Measurements from ENCODE around the gene MCF2L.

The MCF2L gene

GRCh38 chr13:113124211-113124970 lies 155.4 kb downstream of the MCF2L start:
- no peak overlapping the region for H3K4me3 ChIP-seq (ENCODE audit: low read depth, low read length)
- H3K27me3 ChIP-seq (ENCODE audit: control insufficient read depth, insufficient read depth, low read length) = no peaks in the 10 kb centered on the region
- no peak overlapping the region for H3K9ac ChIP-seq
- H3K79me2 ChIP-seq = no peaks in the 10 kb centered on the region
- no peaks in the 10 kb centered on the region for H3K36me3 ChIP-seq (ENCODE audit: control insufficient read depth, insufficient read depth, low read length)
- no peak for TF ChIP-seq CTCF (IDR thresholded peaks at IDR 0.05)
- no peaks in the 10 kb centered on the region for H3K9me3 ChIP-seq (ENCODE audit: control insufficient read depth, low read length)
- H3K4me1 ChIP-seq = no peaks in the 10 kb centered on the region
- H2AFZ ChIP-seq = no peak overlapping the region
- H3K4me2 ChIP-seq (ENCODE audit: low read length) = no peak overlapping the region
- no peak overlapping the region for H3K27ac ChIP-seq

- H2AFZ ChIP-seq = no peak overlapping the region
- TF ChIP-seq CTCF (IDR thresholded peaks at IDR 0.05) = no peak
- H3K9ac ChIP-seq = no peak overlapping the region
- H3K4me3 ChIP-seq (ENCODE audit: low read depth, low read length) = no peak overlapping the region
- no peaks in the 10 kb centered on the region for H3K79me2 ChIP-seq
- no peaks in the 10 kb centered on the region for H3K27me3 ChIP-seq (ENCODE audit: control insufficient read depth, insufficient read depth, low read length)
- no peaks in the 10 kb centered on the region for H3K9me3 ChIP-seq (ENCODE audit: control insufficient read depth, low read length)
- no peak overlapping the region for H3K27ac ChIP-seq
- no peaks in the 10 kb centered on the region for H3K4me1 ChIP-seq
- H3K4me2 ChIP-seq (ENCODE audit: low read length) = no peak overlapping the region
- no peaks in the 10 kb centered on the region for H3K36me3 ChIP-seq (ENCODE audit: control insufficient read depth, insufficient read depth, low read length)
Measured at GRCh38 chr13:113125506-113126264, 156.7 kb downstream of the MCF2L start.

GRCh38 chr13:113126265-113127150 lies 157.5 kb downstream of the MCF2L start:
- H3K9ac ChIP-seq = no peak overlapping the region
- H2AFZ ChIP-seq = no peak overlapping the region
- H3K4me3 ChIP-seq (ENCODE audit: low read depth, low read length) = no peak overlapping the region
- H3K79me2 ChIP-seq = no peaks in the 10 kb centered on the region
- H3K4me1 ChIP-seq = no peaks in the 10 kb centered on the region
- no peaks in the 10 kb centered on the region for H3K9me3 ChIP-seq (ENCODE audit: control insufficient read depth, low read length)
- no peak for TF ChIP-seq CTCF (IDR thresholded peaks at IDR 0.05)
- H3K36me3 ChIP-seq (ENCODE audit: control insufficient read depth, insufficient read depth, low read length) = no peaks in the 10 kb centered on the region
- H3K27ac ChIP-seq = no peak overlapping the region
- H3K27me3 ChIP-seq (ENCODE audit: control insufficient read depth, insufficient read depth, low read length) = no peaks in the 10 kb centered on the region
- no peak overlapping the region for H3K4me2 ChIP-seq (ENCODE audit: low read length)

GRCh38 chr13:113129480-113129879 lies 160.5 kb downstream of the MCF2L start:
- Histone ChIP-seq H3K27me3 (ENCODE audit: control insufficient read depth, insufficient read depth, low read length) (no peaks in the 10 kb centered on the region), H3K9me3 (ENCODE audit: control insufficient read depth, low read length) (no peaks in the 10 kb centered on the region), H2AFZ (no peak overlapping the region), H3K79me2 (no peaks in the 10 kb centered on the region), H3K4me3 (ENCODE audit: low read depth, low read length) (no peak overlapping the region), H3K4me2 (ENCODE audit: low read length) (no peak overlapping the region), H3K4me1 (no peaks in the 10 kb centered on the region), H3K9ac (no peak overlapping the region), H3K27ac (no peak overlapping the region), H3K36me3 (ENCODE audit: control insufficient read depth, insufficient read depth, low read length) (no peaks in the 10 kb centered on the region)
- no peak for TF ChIP-seq CTCF (IDR thresholded peaks at IDR 0.05)

All from parathyroid adenoma (tissue), 2 donors.